Mesothelial cell of epicardium (in vitro differentiated cells): ENCODE results near the gene COL26A1. TPM values are rescaled to one million over a fixed set of nuclear protein-coding genes. Genes with fewer than 3 reads are reported as not detected.
"Not testable (repeated sequence)": the region's sequence is repeated elsewhere in the genome, so short reads cannot be mapped to it uniquely, and the experiment has no call there.

Experiments used
- DNase-seq, 2 experiments: peaks; one replicate each; pipeline ENCODE4 v3.0.0; 2021; ENCODE audit warnings: low spot score in 2 of 2; ENCODE audit not compliant: unreplicated experiment in 2 of 2
- H3K27ac Mint-ChIP-seq: 2 replicates; pipeline ENCODE4 v1.8.0; 2021; ENCODE audit warnings: mixed read lengths
- H3K27me3 Mint-ChIP-seq: 2 replicates; pipeline ENCODE4 v1.8.0; 2021; ENCODE audit warnings: low read depth, mixed read lengths
- H3K36me3 Mint-ChIP-seq: 2 replicates; pipeline ENCODE4 v1.8.0; 2021; ENCODE audit warnings: mixed read lengths
- H3K4me1 Mint-ChIP-seq: 2 replicates; pipeline ENCODE4 v1.8.0; 2021; ENCODE audit warnings: mixed read lengths
- H3K4me3 Mint-ChIP-seq: 2 replicates; pipeline ENCODE4 v1.8.0; 2021; ENCODE audit warnings: mild to moderate bottlenecking, moderate library complexity, mixed read lengths
- H3K9me3 Mint-ChIP-seq: 2 replicates; pipeline ENCODE4 v1.8.0; 2021; ENCODE audit warnings: mixed read lengths
- total RNA-seq: library from RNA; stranded (reverse); gene quantifications from 3 replicates; pipeline ENCODE4 v1.2.1, GENCODE V29; 2021
- TF ChIP-seq, protein P1 (sequence below): fragments of 200-600 bp; sonication (generic); IDR thresholded peaks from one replicate; pipeline ENCODE4 v1.5.0; 2021; ENCODE audit warnings: antibody characterized with exemption; ENCODE audit not compliant: unreplicated experiment

COL26A1 gene
- total RNA-seq, 1 donor from 2014 or later = 105 TPM

DNA sequence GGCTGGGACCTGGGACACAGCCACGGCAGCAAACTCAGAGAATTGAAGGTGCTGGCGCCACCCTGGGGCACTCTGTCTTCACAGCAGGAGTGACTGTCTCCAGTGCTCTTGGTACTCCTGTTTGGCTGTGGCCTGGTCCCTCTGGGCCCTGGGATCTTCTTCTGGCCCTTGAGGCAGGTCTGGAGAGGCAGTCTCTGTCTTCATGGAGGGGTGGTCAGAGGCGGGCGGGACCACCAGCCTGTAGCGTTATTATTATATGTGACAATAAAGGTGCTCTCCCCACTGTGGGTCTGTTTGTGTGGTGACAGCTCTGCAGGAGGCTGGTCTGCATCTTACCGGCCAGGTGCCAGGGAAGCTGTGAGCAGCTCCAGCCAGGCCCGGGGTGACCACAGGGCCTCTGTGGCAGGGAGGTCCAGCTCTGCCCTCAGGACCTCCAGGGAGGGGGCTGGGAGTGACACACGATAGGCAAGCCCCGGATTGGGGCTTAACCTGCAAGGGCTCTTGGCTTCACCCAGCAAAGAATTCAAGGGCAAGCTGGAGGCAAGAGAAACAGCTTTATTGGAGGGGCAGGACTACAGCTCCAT is 196.2 kb downstream of the COL26A1 start:
- Mint-ChIP-seq H3K36me3 (peaks cover 2% of the 10 kb centered on the region), H3K9me3 (no peaks in the 10 kb centered on the region), H3K4me3 (no peak overlapping the region), H3K4me1 (peaks cover under 1% of the 10 kb centered on the region), H3K27ac (no peak overlapping the region), H3K27me3 (peaks cover 3% of the 10 kb centered on the region)
- DNase-seq = peak in 1 of 2 experiments; percentile 37
- TF ChIP-seq, protein P1, sequence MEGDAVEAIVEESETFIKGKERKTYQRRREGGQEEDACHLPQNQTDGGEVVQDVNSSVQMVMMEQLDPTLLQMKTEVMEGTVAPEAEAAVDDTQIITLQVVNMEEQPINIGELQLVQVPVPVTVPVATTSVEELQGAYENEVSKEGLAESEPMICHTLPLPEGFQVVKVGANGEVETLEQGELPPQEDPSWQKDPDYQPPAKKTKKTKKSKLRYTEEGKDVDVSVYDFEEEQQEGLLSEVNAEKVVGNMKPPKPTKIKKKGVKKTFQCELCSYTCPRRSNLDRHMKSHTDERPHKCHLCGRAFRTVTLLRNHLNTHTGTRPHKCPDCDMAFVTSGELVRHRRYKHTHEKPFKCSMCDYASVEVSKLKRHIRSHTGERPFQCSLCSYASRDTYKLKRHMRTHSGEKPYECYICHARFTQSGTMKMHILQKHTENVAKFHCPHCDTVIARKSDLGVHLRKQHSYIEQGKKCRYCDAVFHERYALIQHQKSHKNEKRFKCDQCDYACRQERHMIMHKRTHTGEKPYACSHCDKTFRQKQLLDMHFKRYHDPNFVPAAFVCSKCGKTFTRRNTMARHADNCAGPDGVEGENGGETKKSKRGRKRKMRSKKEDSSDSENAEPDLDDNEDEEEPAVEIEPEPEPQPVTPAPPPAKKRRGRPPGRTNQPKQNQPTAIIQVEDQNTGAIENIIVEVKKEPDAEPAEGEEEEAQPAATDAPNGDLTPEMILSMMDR = no peak

DNA sequence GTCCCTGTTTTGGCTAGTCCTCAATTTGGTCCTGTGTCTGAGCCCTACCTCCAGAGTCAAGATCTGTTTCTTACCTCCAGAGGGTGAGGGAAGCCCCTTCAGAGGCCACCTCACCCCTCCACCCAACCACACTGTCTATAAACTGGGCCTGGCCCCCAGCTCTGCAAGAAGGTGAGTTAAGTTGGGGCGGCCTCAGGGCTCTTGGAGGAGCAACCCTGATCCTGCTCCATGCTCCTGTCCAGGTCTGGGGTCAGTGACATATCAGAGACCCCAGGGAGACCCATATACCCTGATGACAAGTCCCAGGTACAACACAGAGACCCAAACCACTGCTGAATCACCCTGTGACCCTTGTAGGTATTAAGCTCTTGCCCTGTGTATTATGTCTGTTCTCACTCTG is 196.9 kb downstream of the COL26A1 start:
- no peak for DNase-seq

DNA sequence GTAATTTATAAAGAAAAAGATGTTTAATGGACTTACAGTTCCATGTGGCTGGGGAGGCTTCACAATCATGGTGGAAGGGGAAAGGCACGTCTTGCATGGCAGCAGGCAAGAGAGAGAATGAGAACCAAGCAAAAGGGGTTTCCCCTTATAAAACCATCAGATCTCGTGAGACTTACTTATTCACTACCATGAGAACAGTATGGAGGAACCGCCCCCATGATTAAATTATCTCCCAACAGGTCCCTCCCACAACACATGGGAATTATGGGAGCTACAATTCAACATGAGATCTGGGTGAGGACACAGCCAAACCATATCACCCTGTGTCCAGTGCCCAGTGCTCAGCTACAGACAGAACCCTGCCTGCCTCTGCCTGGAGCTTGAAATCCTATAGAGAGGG is 197.3 kb downstream of the COL26A1 start:
- H3K36me3 Mint-ChIP-seq, DNase-seq: not testable (repeated sequence)

More for the DNA sequence above, 196.9 kb downstream of the COL26A1 start:
- Mint-ChIP-seq H3K9me3 (no peaks in the 10 kb centered on the region), H3K27me3 (peaks cover 6% of the 10 kb centered on the region), H3K4me3 (no peak overlapping the region), H3K36me3 (peaks cover 2% of the 10 kb centered on the region), H3K27ac (no peak overlapping the region), H3K4me1 (peaks cover 5% of the 10 kb centered on the region)
- TF ChIP-seq, protein P1 = no peak

DNA sequence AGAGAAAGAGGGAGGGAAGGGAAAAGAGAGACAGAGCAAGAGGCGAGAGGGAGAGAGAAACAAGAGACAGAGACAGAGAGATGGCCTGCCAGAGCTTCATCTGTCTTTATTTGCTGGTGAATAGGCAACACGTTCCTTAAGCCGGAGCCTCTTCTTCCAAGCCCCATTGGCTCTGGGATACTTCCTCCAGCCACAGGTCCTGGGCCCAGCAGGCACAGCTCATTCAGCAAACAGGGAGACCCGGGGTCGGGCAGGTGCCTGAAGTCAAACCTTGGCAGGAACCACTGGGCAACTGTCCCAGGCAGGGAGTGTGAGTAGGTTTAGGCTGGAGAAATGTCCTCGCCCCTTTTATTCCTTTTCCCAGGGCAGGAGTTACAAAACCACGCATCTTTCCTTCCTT is 198.2 kb downstream of the COL26A1 start:
- TF ChIP-seq, protein P1 = no peak
- no peak for DNase-seq
- no peak overlapping the region for H3K4me3 Mint-ChIP-seq
- peaks cover 6% of the 10 kb centered on the region for H3K4me1 Mint-ChIP-seq
- peaks cover 2% of the 10 kb centered on the region for H3K36me3 Mint-ChIP-seq
- no peaks in the 10 kb centered on the region for H3K9me3 Mint-ChIP-seq
- H3K27me3 Mint-ChIP-seq = peaks cover 8% of the 10 kb centered on the region
- no peak overlapping the region for H3K27ac Mint-ChIP-seq

More for the DNA sequence above, 197.3 kb downstream of the COL26A1 start:
- not testable (repeated sequence) for H3K4me3 Mint-ChIP-seq, H3K27ac Mint-ChIP-seq, H3K27me3 Mint-ChIP-seq, H3K9me3 Mint-ChIP-seq, H3K4me1 Mint-ChIP-seq

DNA sequence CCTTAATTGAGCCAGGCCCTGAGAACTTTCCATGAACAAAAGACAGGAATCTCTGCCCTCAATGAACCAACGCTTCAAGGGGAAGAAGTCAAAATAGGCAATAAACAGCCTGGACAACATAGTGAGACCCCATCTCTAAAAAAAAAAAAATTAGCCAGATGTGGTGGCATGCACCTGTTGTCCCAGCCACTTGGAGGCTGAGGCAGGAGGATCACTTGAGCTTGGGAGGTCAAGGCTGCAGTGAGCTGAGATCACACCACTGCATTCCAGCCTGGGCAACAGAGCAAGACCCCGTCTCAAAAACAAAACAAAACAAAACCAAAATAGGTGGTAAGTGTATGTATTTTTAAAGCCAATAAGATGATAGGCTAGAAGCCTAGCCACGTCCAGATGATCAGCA is 198.6 kb downstream of the COL26A1 start:
- H3K27me3 Mint-ChIP-seq = peaks cover 12% of the 10 kb centered on the region
- H3K9me3 Mint-ChIP-seq, H3K27ac Mint-ChIP-seq, DNase-seq, H3K36me3 Mint-ChIP-seq, H3K4me1 Mint-ChIP-seq, H3K4me3 Mint-ChIP-seq: not testable (repeated sequence)

DNA sequence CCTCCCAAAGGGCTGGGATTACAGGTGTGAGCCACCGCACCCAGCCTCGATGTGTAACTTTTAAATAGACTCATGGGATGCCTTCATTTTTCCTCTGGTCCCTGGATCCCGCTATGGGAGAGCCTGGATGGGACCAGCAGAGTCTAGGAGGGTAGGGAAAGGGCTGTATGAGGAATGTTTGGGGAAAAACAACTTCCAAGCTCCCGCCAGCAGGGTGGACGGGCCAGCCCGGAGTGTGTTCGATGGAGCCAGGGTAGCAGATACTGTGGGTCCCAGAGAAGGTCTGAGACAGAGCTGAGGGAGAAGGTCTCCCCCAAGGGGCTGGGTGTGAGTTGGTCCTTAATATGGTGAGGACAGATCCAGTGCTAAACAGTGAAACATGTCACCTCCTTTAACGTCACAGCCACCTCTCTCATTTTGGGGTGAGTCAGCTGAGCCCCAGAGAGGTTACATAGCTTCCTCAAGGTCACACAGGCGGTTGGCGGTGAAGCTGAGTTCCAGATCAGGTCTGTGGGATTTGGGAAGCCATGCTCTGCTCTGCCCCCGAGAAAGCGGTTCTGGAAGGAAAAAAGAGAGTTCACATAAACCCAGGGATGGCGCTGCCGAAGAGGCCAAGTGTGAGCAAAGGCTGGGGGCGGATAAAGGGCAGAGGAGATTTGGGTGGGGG is 200.0 kb downstream of the COL26A1 start:
- DNase-seq = no peak
- H3K4me1 Mint-ChIP-seq = peaks cover 6% of the 10 kb centered on the region
- no peaks in the 10 kb centered on the region for H3K36me3 Mint-ChIP-seq
- no peaks in the 10 kb centered on the region for H3K9me3 Mint-ChIP-seq
- H3K4me3 Mint-ChIP-seq = no peak overlapping the region
- H3K27me3 Mint-ChIP-seq = peaks cover 12% of the 10 kb centered on the region
- H3K27ac Mint-ChIP-seq = peak overlapping the region; percentile 21
- TF ChIP-seq, protein P1 = no peak
